ENCODE data around the gene CCDC93. TPM values are rescaled to one million over a fixed set of nuclear protein-coding genes. Genes with fewer than 3 reads are reported as not detected.

The CCDC93 gene
- total RNA-seq, 1 donor = 30.5 TPM

GRCh38 chr2:118056801-118057200 is 42.9 kb upstream of the CCDC93 start:
- no peak overlapping the region for H3K4me3 ChIP-seq (ENCODE audit: low read depth, low read length)
- no peak for TF ChIP-seq CTCF (IDR thresholded peaks at IDR 0.05; ENCODE audit: insufficient read depth, low read length)
- no peak for DNase-seq (ENCODE audit: low read depth)

- no peak overlapping the region for H3K4me3 ChIP-seq (ENCODE audit: low read depth, low read length)
- no peak for DNase-seq (ENCODE audit: low read depth)
- no peak for TF ChIP-seq CTCF (IDR thresholded peaks at IDR 0.05; ENCODE audit: insufficient read depth, low read length)
Observed at GRCh38 chr2:118056165-118056534, 42.3 kb upstream of the CCDC93 start.

GRCh38 chr2:118055512-118056164 is 41.8 kb upstream of the CCDC93 start:
- no peak for DNase-seq (ENCODE audit: low read depth)
- no peak overlapping the region for H3K4me3 ChIP-seq (ENCODE audit: low read depth, low read length)
- no peak for TF ChIP-seq CTCF (IDR thresholded peaks at IDR 0.05; ENCODE audit: insufficient read depth, low read length)

GRCh38 chr2:118054213-118055008 is 40.5 kb upstream of the CCDC93 start:
- H3K4me3 ChIP-seq (ENCODE audit: low read depth, low read length) = no peak overlapping the region
- no peak for DNase-seq (ENCODE audit: low read depth)
- no peak for TF ChIP-seq CTCF (IDR thresholded peaks at IDR 0.05; ENCODE audit: insufficient read depth, low read length)

- TF ChIP-seq CTCF (IDR thresholded peaks at IDR 0.05; ENCODE audit: insufficient read depth, low read length) = no peak
- DNase-seq (ENCODE audit: low read depth) = no peak
Observed at GRCh38 chr2:118053681-118054080, 39.8 kb upstream of the CCDC93 start.

GRCh38 chr2:118052474-118052873 is 38.6 kb upstream of the CCDC93 start:
- DNase-seq (ENCODE audit: low read depth) = no peak
- no peak for TF ChIP-seq CTCF (IDR thresholded peaks at IDR 0.05; ENCODE audit: insufficient read depth, low read length)
- H3K4me3 ChIP-seq (ENCODE audit: low read depth, low read length) = no peak overlapping the region

More at GRCh38 chr2:118053681-118054080, 39.8 kb upstream of the CCDC93 start:
- H3K4me3 ChIP-seq (ENCODE audit: low read depth, low read length) = no peak overlapping the region

All from fibroblast of the aortic adventitia (primary cell).